Right renal cortex interstitium (tissue), 3 donors: ENCODE results near the gene PLAC8. TPM values are rescaled to one million over a fixed set of nuclear protein-coding genes. Genes with fewer than 3 reads are reported as not detected.
A peak's percentile ranks its signal among the peaks of the same experiment; 100 is the strongest.
"Not testable (repeated sequence)": the region's sequence is repeated elsewhere in the genome, so short reads cannot be mapped to it uniquely, and the experiment has no call there.

Experiments
- DNase-seq, 3 donors: peaks; one replicate each; pipeline ENCODE4 v3.0.0-alpha.2; 2013; ENCODE audit warnings: low read depth in 3 of 3, low spot score in 2 of 3
- polyA plus RNA-seq, 3 donors: library from polyadenylated mRNA; unstranded; fragments of 120-200 nt; gene quantifications; one replicate each; pipeline ENCODE4 v1.2.1, GENCODE V29; 2013; ENCODE audit not compliant: insufficient read length in 3 of 3

Gene PLAC8
- polyA plus RNA-seq, 3 donors = 2.6 to 2.7 (median 2.7) TPM

GRCh38 chr4:83112678-83113428, 1.7 kb downstream of the PLAC8 start:
- DNase-seq = no peak

GRCh38 chr4:83112231-83112630, 2.3 kb downstream of the PLAC8 start:
- no peak for DNase-seq

- not testable (repeated sequence) for DNase-seq
Observed at GRCh38 chr4:83111751-83112141, 2.8 kb downstream of the PLAC8 start.

GRCh38 chr4:83110970-83111750, 3.4 kb downstream of the PLAC8 start:
- no peak for DNase-seq

- peak; percentile 64 to 72 (median 65) for DNase-seq
Observed at GRCh38 chr4:83110223-83110945, 4.1 kb downstream of the PLAC8 start.

- peak in 1 of 3 donors; percentile 40 for DNase-seq
Observed at GRCh38 chr4:83109480-83110222, 4.9 kb downstream of the PLAC8 start.

GRCh38 chr4:83108101-83108861, 6.2 kb downstream of the PLAC8 start:
- DNase-seq = no peak

- no peak for DNase-seq
Observed at GRCh38 chr4:83107631-83108030, 6.9 kb downstream of the PLAC8 start.

GRCh38 chr4:83104991-83105390, 9.5 kb downstream of the PLAC8 start:
- no peak for DNase-seq

- no peak for DNase-seq
Observed at GRCh38 chr4:83096397-83096796, 18.1 kb downstream of the PLAC8 start.

- DNase-seq = no peak
Observed at GRCh38 chr4:83093060-83093640, 21.4 kb downstream of the PLAC8 start.

- no peak for DNase-seq
Observed at GRCh38 chr4:83089410-83090157, 24.9 kb downstream of the PLAC8 start.

- not testable (repeated sequence) for DNase-seq
Observed at GRCh38 chr4:83084956-83085355, 29.6 kb downstream of the PLAC8 start.

- no peak for DNase-seq
Observed at GRCh38 chr4:83083925-83084475, 30.5 kb downstream of the PLAC8 start.

- DNase-seq = no peak
Observed at GRCh38 chr4:83082777-83083176, 31.8 kb downstream of the PLAC8 start.

GRCh38 chr4:83080561-83080960, 34.0 kb downstream of the PLAC8 start:
- DNase-seq = no peak

- DNase-seq = no peak
Observed at GRCh38 chr4:83075311-83076095, 39.0 kb downstream of the PLAC8 start.

GRCh38 chr4:83074783-83075182, 39.7 kb downstream of the PLAC8 start:
- DNase-seq = not testable (repeated sequence)
